Adrenal gland (tissue), 5 donors: Measurements from ENCODE around the gene RSPH3.
"Not testable (repeated sequence)": the region's sequence is repeated elsewhere in the genome, so short reads cannot be mapped to it uniquely, and the experiment has no call there.

ENCODE experiments used
- POLR2A ChIP-seq, 2 donors: fragments of 450-650 bp; IDR thresholded peaks; one replicate each; pipeline ENCODE4 v1.6.1; 2017; ENCODE audit warnings: antibody characterized with exemption in 2 of 2, mild to moderate bottlenecking in 2 of 2, moderate library complexity in 1 of 2
- TF ChIP-seq, protein P1 (sequence below), 6 experiments: fragments of 450-650 bp in 4 of 6; fragments of 200-600 bp in 2 of 6; sonication (generic) in 1 of 6; IDR thresholded peaks; 1 replicate in 5 of 6; 2 replicates in 1 of 6; pipeline versions ENCODE4 v1.5.1 to v1.8.0; 2016 to 2021; ENCODE audit warnings: antibody characterized with exemption in 6 of 6, mild to moderate bottlenecking in 2 of 6, moderate library complexity in 1 of 6
- donor health status: DM: no; HTN: no; CAD: no.

DNA sequence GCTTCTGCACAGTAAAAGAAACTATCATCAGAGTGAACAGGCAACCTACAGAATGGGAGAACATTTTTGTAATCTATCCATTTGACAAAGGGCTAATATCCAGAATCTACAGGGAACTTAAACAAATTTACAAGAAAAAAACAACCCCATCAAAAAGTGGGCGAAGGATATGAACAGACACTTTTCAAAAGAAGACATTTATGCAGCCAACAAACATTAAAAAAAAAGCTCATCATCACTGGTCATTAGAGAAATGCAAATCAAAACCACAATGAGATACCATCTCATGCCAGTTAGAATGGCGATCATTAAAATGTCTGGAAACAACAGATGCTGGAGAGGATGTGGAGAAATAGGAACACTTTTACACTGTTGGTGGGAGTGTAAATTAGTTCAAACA lies 48.4 kb downstream of the RSPH3 start:
- TF ChIP-seq, protein P1, sequence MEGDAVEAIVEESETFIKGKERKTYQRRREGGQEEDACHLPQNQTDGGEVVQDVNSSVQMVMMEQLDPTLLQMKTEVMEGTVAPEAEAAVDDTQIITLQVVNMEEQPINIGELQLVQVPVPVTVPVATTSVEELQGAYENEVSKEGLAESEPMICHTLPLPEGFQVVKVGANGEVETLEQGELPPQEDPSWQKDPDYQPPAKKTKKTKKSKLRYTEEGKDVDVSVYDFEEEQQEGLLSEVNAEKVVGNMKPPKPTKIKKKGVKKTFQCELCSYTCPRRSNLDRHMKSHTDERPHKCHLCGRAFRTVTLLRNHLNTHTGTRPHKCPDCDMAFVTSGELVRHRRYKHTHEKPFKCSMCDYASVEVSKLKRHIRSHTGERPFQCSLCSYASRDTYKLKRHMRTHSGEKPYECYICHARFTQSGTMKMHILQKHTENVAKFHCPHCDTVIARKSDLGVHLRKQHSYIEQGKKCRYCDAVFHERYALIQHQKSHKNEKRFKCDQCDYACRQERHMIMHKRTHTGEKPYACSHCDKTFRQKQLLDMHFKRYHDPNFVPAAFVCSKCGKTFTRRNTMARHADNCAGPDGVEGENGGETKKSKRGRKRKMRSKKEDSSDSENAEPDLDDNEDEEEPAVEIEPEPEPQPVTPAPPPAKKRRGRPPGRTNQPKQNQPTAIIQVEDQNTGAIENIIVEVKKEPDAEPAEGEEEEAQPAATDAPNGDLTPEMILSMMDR (IDR thresholded peaks at IDR 0.05): not testable (repeated sequence)
- not testable (repeated sequence) for TF ChIP-seq POLR2A (IDR thresholded peaks at IDR 0.05)
